HCT116 (cell line): ENCODE data around the gene ALAD.

Experiments
- CEBPB ChIP-seq: IDR thresholded peaks from 2 replicates; pipeline ENCODE4 v1.6.1; 2012; ENCODE audit warnings: low read depth
- EGR1 ChIP-seq: IDR thresholded peaks from 2 replicates; pipeline ENCODE4 v1.6.1; 2012; ENCODE audit warnings: low read depth
- ELF1 ChIP-seq: IDR thresholded peaks from 2 replicates; pipeline ENCODE4 v1.6.1; 2012; ENCODE audit warnings: low read depth, borderline replicate concordance
- EZH2 ChIP-seq: fragments of 200-600 bp; sonication (generic); IDR thresholded peaks from 2 replicates; pipeline ENCODE4 v1.6.1; 2017; ENCODE audit warnings: antibody characterized with exemption, mixed run types
- POLR2A ChIP-seq: IDR thresholded peaks from 2 replicates; pipeline ENCODE4 v1.7.0; 2011; ENCODE audit warnings: borderline replicate concordance; ENCODE audit not compliant: insufficient read depth, insufficient read length; ENCODE audit errors: extremely low read depth
- POLR2AphosphoS5 ChIP-seq: IDR thresholded peaks from 2 replicates; pipeline ENCODE4 v1.6.1; 2011; ENCODE audit warnings: mild to moderate bottlenecking, low read depth, low read length, moderate library complexity
- YY1 ChIP-seq: IDR thresholded peaks from 2 replicates; pipeline ENCODE4 v1.6.1; 2011; ENCODE audit warnings: low read length, low read depth, moderate library complexity, mild to moderate bottlenecking; ENCODE audit not compliant: insufficient replicate concordance; ENCODE audit errors: extremely low read depth
- ZNF274 ChIP-seq: fragments of 200-500 bp; sonication (Bioruptor generic); IDR thresholded peaks from 2 replicates; pipeline ENCODE4 v1.6.1; 2014; ENCODE audit warnings: mild to moderate bottlenecking, low read depth, low read length, inconsistent platforms
- TF ChIP-seq, protein P1 (sequence below), 3 experiments: fragments of 200-600 bp in 1 of 3; sonication (generic) in 1 of 3; IDR thresholded peaks in 2 of 3; conservative IDR thresholded peaks in 1 of 3; 2 replicates each; pipeline ENCODE4 v1.5.1; 2012 to 2017; ENCODE audit warnings: low read depth in 2 of 3, low read length in 2 of 3, antibody characterized with exemption in 1 of 3, borderline replicate concordance in 1 of 3, control low read depth in 1 of 3, mild to moderate bottlenecking in 1 of 3, mixed read lengths in 1 of 3, mixed run types in 1 of 3, moderate library complexity in 1 of 3; ENCODE audit not compliant: insufficient read depth in 1 of 3
- TF ChIP-seq, protein P2 (sequence below): IDR thresholded peaks from 2 replicates; pipeline ENCODE4 v1.6.1; 2012
- TF ChIP-seq, protein P3 (sequence below): IDR thresholded peaks from 2 replicates; pipeline ENCODE4 v1.6.1; 2012; ENCODE audit warnings: low read depth
- TF ChIP-seq, protein P4 (sequence below): IDR thresholded peaks from 2 replicates; pipeline ENCODE4 v1.6.1; 2012

DNA sequence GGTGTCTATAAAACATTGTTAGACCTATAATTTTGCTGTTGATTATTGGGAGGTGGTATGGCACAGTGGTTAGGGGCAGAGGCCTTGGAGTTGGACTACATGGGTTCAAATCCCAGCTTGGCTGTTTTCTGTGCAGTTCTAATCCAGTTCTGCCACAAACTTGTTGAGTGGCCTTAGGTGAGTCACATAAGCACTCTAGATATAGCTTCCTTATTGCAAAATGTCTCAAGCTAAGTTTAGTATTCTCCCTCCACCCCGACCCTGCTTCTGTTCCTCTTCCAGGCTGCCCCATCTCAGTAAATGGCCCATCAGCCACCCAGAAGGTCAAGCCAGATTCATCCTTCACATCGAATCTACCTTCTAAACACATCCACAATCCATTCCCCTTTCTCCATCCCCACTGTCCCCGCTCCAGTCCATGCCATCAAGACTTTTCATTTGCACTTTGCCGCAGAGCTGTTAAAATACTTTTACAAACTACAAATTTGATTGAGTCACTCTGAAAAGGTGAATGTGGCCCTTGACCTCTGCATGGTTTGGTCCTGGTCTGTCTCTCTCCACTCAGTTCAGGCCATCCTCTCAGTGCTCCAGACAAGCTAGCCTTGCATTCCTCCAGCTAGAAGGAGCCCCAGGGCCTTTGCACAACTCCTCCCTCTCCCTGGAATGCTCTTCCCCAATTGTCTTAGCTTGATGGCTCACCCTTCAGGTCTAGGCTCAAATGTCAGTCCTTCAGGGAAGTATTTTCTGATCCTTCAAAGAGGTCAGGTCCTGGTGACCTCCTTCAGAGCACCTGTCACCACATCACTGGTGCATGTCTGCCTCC is 14.3 kb downstream of the ALAD start:
- no peak for TF ChIP-seq POLR2A
- TF ChIP-seq ZNF274, result no peak
- TF ChIP-seq, protein P1, sequence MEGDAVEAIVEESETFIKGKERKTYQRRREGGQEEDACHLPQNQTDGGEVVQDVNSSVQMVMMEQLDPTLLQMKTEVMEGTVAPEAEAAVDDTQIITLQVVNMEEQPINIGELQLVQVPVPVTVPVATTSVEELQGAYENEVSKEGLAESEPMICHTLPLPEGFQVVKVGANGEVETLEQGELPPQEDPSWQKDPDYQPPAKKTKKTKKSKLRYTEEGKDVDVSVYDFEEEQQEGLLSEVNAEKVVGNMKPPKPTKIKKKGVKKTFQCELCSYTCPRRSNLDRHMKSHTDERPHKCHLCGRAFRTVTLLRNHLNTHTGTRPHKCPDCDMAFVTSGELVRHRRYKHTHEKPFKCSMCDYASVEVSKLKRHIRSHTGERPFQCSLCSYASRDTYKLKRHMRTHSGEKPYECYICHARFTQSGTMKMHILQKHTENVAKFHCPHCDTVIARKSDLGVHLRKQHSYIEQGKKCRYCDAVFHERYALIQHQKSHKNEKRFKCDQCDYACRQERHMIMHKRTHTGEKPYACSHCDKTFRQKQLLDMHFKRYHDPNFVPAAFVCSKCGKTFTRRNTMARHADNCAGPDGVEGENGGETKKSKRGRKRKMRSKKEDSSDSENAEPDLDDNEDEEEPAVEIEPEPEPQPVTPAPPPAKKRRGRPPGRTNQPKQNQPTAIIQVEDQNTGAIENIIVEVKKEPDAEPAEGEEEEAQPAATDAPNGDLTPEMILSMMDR (IDR thresholded peaks at IDR 0.05 in 2 of 3, conservative IDR thresholded peaks at IDR 0.05 in 1 of 3; ENCODE audit: borderline replicate concordance in 1 of 3, insufficient read depth in 1 of 3, low read depth in 2 of 3, low read length in 2 of 3), result no peak
- no peak for TF ChIP-seq EGR1
- no peak for TF ChIP-seq POLR2AphosphoS5
- TF ChIP-seq, protein P2, sequence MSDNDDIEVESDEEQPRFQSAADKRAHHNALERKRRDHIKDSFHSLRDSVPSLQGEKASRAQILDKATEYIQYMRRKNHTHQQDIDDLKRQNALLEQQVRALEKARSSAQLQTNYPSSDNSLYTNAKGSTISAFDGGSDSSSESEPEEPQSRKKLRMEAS, result no peak
- TF ChIP-seq EZH2, result no peak
- no peak for TF ChIP-seq CEBPB
- TF ChIP-seq, protein P3, sequence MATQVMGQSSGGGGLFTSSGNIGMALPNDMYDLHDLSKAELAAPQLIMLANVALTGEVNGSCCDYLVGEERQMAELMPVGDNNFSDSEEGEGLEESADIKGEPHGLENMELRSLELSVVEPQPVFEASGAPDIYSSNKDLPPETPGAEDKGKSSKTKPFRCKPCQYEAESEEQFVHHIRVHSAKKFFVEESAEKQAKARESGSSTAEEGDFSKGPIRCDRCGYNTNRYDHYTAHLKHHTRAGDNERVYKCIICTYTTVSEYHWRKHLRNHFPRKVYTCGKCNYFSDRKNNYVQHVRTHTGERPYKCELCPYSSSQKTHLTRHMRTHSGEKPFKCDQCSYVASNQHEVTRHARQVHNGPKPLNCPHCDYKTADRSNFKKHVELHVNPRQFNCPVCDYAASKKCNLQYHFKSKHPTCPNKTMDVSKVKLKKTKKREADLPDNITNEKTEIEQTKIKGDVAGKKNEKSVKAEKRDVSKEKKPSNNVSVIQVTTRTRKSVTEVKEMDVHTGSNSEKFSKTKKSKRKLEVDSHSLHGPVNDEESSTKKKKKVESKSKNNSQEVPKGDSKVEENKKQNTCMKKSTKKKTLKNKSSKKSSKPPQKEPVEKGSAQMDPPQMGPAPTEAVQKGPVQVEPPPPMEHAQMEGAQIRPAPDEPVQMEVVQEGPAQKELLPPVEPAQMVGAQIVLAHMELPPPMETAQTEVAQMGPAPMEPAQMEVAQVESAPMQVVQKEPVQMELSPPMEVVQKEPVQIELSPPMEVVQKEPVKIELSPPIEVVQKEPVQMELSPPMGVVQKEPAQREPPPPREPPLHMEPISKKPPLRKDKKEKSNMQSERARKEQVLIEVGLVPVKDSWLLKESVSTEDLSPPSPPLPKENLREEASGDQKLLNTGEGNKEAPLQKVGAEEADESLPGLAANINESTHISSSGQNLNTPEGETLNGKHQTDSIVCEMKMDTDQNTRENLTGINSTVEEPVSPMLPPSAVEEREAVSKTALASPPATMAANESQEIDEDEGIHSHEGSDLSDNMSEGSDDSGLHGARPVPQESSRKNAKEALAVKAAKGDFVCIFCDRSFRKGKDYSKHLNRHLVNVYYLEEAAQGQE, result no peak
- TF ChIP-seq YY1, result no peak
- TF ChIP-seq ELF1, result no peak
- TF ChIP-seq, protein P4, sequence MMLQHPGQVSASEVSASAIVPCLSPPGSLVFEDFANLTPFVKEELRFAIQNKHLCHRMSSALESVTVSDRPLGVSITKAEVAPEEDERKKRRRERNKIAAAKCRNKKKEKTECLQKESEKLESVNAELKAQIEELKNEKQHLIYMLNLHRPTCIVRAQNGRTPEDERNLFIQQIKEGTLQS, result no peak
